ENCODE results near the gene ZFAND3. TPM values are rescaled to one million over a fixed set of nuclear protein-coding genes. Genes with fewer than 3 reads are reported as not detected.
"Not testable (repeated sequence)": the region's sequence is repeated elsewhere in the genome, so short reads cannot be mapped to it uniquely, and the experiment has no call there.

Gene ZFAND3
- total RNA-seq, 2 donors from 2014 or later: 61.1 to 83.6 TPM

GRCh38 chr6:38035478-38035877 lies 216.0 kb downstream of the ZFAND3 start:
- intact Hi-C loops (cut with DNase I): no loop called here
- no peak for DNase-seq
- no peak for ATAC-seq

- intact Hi-C loops (cut with DNase I): no loop called here
- ATAC-seq (no peak), DNase-seq (no peak)
These were observed 220.0 kb downstream of the ZFAND3 start for GRCh38 chr6:38039502-38039901.

- intact Hi-C loops (cut with DNase I): no loop called here
- ATAC-seq (no peak), DNase-seq (no peak)
These were observed 220.7 kb downstream of the ZFAND3 start for GRCh38 chr6:38040254-38040653.

GRCh38 chr6:38043259-38043753 lies 223.8 kb downstream of the ZFAND3 start:
- DNase-seq (no peak), ATAC-seq (no peak)
- intact Hi-C loops (cut with DNase I): no loop called here

DNA sequence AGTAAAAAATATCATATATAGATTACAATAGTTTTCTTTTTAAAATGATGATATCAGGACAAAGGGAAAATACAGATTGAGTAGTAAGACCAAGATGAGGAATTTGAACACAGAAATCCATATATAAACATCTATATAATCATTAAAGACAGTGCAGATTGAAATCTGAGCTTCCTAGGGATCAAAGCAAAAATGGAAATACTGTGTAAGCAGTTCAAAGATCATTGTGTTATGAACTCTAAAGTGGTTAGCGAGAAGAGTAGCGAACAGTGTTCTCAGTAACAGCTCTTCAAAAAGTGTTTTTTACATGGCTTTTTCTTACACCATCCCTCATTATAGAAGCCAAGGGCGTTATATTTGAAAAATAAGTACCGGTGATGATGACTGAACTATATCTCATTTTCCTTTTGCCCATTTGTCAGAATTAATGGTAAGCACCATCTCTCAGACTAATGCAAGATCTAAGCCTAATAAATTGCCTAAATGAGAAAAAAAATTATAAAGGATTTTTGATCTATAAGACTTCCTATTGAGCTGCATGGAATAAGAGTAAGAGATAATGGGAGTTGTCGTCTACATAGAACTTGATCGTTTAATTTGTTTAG lies 226.3 kb downstream of the ZFAND3 start:
- intact Hi-C loops (cut with DNase I): no loop called here
- DNase-seq (no peak), ATAC-seq (no peak)

GRCh38 chr6:38047562-38047961 lies 228.0 kb downstream of the ZFAND3 start:
- DNase-seq: no peak
- ATAC-seq: no peak
- intact Hi-C loops (cut with DNase I): no loop called here

DNA sequence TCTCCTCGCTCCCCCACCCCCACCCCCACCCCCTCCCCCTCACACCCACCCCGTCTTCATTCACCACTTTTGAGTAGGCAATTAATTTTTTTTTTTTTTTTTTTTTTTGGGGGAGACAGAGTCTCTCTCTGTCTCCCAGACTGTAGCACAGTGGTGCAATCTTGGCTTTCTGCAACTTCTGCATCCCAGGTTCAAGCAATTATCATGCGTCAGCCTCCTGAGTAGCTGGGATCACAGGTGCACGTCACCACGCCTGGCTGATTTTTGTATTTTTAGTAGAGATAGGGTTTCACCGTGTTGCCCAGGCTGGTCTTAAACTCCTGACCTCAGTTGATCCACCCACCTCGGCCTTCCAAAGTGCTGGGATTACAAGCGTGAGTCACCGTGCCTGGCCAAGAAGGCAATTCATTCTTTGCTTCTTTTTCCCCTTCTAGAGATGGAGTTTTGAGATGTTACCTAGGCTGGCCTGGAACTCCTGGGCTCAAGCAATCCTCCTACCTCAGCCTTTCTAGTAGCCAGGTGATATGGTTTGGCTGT lies 230.4 kb downstream of the ZFAND3 start:
- DNase-seq; intact Hi-C loops (cut with DNase I); ATAC-seq: not testable (repeated sequence)

DNA sequence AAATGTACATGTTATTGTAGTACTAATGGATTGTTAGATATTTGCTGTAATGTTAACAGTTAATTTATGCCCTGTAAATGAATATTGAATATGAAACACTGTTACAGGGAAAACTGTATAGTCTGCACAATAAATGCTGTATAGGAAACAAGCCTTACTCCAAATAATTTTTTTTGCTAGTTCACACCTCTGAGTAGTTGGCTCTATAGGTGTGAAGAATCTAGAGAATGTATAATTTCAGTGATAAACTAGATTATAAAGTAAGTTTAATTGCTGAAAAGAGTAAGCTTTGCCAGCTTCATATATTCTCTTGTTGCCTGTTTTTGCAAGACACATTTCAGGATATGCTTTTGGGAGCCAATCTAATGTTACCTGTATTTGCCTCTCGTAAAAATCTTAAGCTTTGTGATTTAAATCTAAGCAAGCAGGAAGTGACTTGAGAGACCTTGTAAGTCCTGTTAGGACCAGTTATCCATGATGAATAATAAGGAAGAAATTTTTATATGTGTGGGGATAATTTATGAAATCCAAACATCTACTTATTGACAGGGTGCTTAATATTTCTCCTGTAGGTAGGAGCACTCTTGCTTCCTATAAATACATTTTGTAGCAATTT lies 232.4 kb downstream of the ZFAND3 start:
- ATAC-seq (no peak), DNase-seq (no peak)
- intact Hi-C loops (cut with DNase I): no loop called here

- DNase-seq: no peak
- intact Hi-C loops (cut with DNase I): no loop called here
- ATAC-seq: no peak
These were observed 235.1 kb downstream of the ZFAND3 start for GRCh38 chr6:38054527-38055202.

GRCh38 chr6:38055203-38055589 lies 235.7 kb downstream of the ZFAND3 start:
- intact Hi-C loops (cut with DNase I): no loop called here
- ATAC-seq (no peak), DNase-seq (no peak)

DNA sequence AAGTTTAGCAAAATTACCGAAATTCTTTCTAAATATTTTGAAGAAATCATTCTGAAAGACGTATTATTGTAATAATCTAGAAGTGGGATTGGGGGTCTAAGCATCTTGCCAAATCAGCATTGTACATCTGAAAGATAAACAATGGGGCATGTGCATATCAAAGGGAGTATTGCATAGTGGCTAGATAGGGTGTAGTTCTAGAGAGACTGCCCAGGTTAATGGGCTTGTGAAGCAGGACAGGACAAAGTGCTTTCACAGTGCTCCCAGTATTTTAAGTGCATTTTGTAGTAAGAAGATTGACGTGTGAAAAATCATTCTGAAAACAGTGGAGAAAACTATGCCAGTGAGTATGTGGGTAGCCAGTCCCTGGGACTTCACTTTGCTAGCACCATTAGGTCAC lies 236.8 kb downstream of the ZFAND3 start:
- no peak for DNase-seq
- intact Hi-C loops (cut with DNase I): no loop called here
- peak in 1 of 2 donors; percentile 23 for ATAC-seq

DNA sequence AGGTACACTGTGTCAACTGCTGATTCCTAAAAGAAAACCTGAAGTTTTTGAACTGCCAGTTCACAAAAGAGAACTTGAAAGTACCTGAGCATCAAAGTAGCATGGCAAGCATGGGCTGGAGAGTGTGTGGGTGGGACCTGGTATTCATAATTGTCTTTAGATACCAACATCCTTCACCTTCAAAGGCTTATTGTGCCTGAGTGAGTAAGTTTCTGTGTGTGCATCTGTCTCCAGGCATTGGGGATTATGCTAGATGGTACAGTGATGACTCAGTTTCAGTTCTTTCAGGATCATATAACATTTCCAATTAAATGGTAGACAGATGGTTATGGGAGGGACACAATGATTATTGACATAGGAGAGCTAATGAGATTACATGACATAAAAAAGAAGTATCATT lies 238.5 kb downstream of the ZFAND3 start:
- ATAC-seq (no peak), DNase-seq (no peak)
- intact Hi-C loops (cut with DNase I): no loop called here

DNA sequence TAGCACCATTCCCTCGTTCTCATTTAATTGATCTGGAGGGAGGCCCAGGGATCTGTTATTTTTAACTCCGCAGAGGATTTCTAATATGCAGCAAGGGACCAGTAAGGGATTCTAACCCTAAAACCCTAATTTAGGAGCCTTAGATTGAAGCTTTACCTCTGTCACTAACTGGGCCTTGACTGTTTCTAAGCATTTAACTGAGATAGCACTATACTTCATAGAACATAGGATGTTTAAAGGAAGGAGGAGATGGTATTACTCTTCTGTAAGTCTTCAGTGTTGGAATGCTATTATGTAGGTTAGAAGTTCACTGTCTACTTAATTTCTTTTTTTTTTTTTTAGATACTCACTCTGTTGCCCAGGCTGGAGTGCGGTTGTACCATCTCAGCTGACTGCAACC lies 242.5 kb downstream of the ZFAND3 start:
- DNase-seq: no peak
- intact Hi-C loops (cut with DNase I): no loop called here
- ATAC-seq: no peak

DNA sequence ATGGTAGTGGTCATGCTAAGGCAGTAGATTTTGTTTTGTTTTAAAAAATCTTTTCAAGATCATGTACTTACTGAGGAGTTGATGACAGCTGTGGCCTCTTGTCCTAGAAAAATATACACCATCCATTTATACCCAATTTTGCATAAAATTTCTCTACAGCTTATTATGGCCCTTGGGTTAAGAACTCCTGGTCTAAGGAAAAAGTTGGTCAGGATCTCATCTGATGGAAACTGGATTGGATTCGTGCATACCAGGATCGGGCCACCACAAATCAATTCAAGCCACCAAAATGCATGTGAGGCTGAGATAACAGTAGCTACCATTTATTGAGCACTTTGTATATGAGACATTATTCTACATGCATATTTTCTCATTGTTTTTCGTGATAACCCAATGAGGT lies 244.4 kb downstream of the ZFAND3 start:
- ATAC-seq (no peak), DNase-seq (no peak)
- intact Hi-C loops (cut with DNase I): no loop called here

DNA sequence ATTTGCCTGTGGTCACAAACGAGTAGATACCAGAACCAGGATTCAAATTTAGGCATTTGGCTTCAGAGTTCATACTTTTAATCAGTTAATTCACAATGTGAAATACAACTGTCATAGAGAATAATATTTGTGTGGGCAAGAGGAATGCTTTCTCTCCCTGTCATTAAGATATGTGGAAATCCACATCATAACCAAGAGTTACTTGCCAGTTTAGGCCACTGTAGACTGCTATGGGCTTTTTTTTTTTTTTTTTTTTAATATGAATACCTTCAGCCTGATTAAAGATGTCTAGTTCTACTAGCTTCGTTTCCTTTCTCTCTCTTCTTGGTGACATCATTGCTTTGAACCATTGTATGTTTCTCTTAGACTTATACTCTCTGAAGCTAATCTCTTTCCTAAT lies 244.9 kb downstream of the ZFAND3 start:
- ATAC-seq: no peak
- DNase-seq: no peak
- intact Hi-C loops (cut with DNase I): no loop called here

GRCh38 chr6:38065734-38066305 lies 246.3 kb downstream of the ZFAND3 start:
- intact Hi-C loops (cut with DNase I): no loop called here
- ATAC-seq (no peak), DNase-seq (no peak)

GRCh38 chr6:38067263-38067980 lies 247.9 kb downstream of the ZFAND3 start:
- ATAC-seq (no peak), DNase-seq (no peak)
- intact Hi-C loops (cut with DNase I): no loop called here

DNA sequence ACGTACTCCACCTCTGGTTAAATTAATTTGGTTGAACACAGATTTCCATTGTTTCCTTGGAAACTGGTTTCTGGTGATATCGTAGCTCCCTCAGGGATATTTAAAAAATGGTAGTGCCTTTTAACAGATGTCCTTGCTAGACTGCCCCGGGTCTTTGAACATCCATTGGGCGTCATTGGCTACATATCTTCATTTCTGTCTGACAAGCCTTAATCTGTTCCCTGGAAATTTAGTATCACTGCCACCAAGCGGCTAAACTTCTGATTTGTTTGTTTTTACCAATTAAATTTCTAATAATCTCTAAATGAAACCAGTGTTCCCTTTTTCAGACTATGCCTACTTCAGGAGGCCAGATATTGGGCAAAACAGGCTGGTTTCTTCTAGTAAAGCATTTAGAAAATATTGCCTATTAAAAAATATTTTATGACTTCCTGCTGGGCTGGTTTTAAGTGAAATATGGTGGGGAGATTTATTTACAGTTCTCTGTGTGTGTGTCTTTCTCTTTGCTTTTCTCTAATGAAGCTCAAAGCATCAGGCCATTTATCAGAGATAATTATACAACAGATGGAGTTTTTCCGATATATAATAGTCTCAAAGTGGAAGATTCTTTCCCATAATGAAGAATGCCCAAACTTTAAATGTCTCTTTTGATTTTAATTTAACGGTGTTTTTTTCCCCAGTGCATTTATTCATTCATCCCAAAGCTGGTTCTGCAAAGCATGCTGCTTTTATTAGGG lies 249.5 kb downstream of the ZFAND3 start:
- no peak for ATAC-seq

DNA sequence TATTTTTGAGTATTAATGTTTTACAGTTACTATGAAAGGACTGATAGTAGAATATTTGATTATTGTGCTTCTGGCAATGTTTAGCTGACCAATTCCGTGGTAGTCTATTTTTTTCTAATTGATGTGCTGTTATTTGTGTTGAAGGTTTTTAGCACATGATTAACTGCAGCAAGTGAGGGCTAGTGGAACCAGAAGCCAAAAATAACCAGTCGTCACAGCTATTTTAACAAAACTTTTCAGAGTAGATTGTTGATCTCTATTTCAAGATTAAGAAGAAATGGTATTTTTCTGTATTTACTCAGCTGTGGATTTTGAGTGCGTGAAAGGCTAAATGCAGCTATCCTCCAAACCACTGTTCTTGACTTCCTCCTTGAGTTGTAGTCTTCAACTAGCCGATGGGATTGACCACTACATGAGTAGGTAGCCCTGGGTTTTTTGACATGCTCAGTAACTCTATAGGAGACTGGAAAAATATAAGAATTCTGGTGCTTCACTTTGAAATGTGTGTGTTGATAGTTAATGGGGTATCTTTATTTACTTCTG lies 258.0 kb downstream of the ZFAND3 start:
- ATAC-seq: no peak
- intact Hi-C loops (cut with DNase I): no loop called here

More for the DNA sequence above, 249.5 kb downstream of the ZFAND3 start:
- intact Hi-C loops (cut with DNase I): no loop called here
- no peak for DNase-seq

More for the DNA sequence above, 258.0 kb downstream of the ZFAND3 start:
- DNase-seq: no peak

All from left cardiac atrium (tissue), 4 donors.